H9 (cell line): ENCODE data around the gene GFRA1. TPM values are rescaled to one million over a fixed set of nuclear protein-coding genes. Genes with fewer than 3 reads are reported as not detected.

Experiments used
- DNase-seq: peaks from one replicate; pipeline ENCODE4 v3.0.0-alpha.2; 2017
- H2AFZ ChIP-seq: one replicate; pipeline ENCODE4 v1.6.1; 2013; ENCODE audit warnings: mild to moderate bottlenecking, low read length, control low read depth, moderate library complexity
- H2AK5ac ChIP-seq: 2 replicates; pipeline ENCODE4 v1.6.1; 2013; ENCODE audit warnings: low read length, control low read depth, mixed read lengths; ENCODE audit not compliant: insufficient read length
- H2BK120ac ChIP-seq: one replicate; pipeline ENCODE4 v1.6.1; 2013; ENCODE audit warnings: low read depth, mild to moderate bottlenecking, low read length, control low read depth, inconsistent platforms; ENCODE audit not compliant: poor library complexity, severe bottlenecking
- H2BK12ac ChIP-seq: 2 replicates; pipeline ENCODE4 v1.6.1; 2013; ENCODE audit warnings: low read length, control low read depth, mixed read lengths, low read depth; ENCODE audit not compliant: insufficient read length
- H2BK15ac ChIP-seq: 2 replicates; pipeline ENCODE4 v1.6.1; 2013; ENCODE audit warnings: low read depth, low read length, control low read depth
- H2BK20ac ChIP-seq: one replicate; pipeline ENCODE4 v1.6.1; 2013; ENCODE audit warnings: low read depth, mild to moderate bottlenecking, low read length, control low read depth, inconsistent platforms; ENCODE audit not compliant: poor library complexity, severe bottlenecking
- H2BK5ac ChIP-seq: 2 replicates; pipeline ENCODE4 v1.6.1; 2013; ENCODE audit warnings: low read length, control low read depth, mixed read lengths; ENCODE audit not compliant: insufficient read length
- H3K14ac ChIP-seq: 2 replicates; pipeline ENCODE4 v1.6.1; 2013; ENCODE audit warnings: low read length, control low read depth; ENCODE audit not compliant: insufficient read depth
- H3K18ac ChIP-seq: 2 replicates; pipeline ENCODE4 v1.6.1; 2013; ENCODE audit warnings: low read depth, mild to moderate bottlenecking, mixed read lengths, low read length, control low read depth; ENCODE audit not compliant: insufficient read length
- H3K23ac ChIP-seq: 2 replicates; pipeline ENCODE4 v1.6.1; 2013; ENCODE audit warnings: low read length, control low read depth, mixed read lengths, low read depth; ENCODE audit not compliant: insufficient read length
- H3K23me2 ChIP-seq: 2 replicates; pipeline ENCODE4 v1.6.1; 2013; ENCODE audit warnings: low read depth, mild to moderate bottlenecking, mixed read lengths, low read length, control low read depth; ENCODE audit not compliant: insufficient read length, poor library complexity, severe bottlenecking
- H3K27ac ChIP-seq: 2 replicates; pipeline ENCODE4 v1.5.1; 2013; ENCODE audit warnings: low read length, control low read depth, mixed read lengths, low read depth; ENCODE audit not compliant: insufficient read length
- H3K27me3 ChIP-seq: 2 replicates; pipeline ENCODE4 v1.6.1; 2013; ENCODE audit warnings: low read length, control low read depth, inconsistent platforms; ENCODE audit not compliant: insufficient read depth
- H3K4ac ChIP-seq: 2 replicates; pipeline ENCODE4 v1.6.1; 2013; ENCODE audit warnings: low read depth, mild to moderate bottlenecking, control low read depth, inconsistent platforms, low read length, moderate library complexity
- H3K4me1 ChIP-seq: 2 replicates; pipeline ENCODE4 v1.6.1; 2013; ENCODE audit warnings: low read length, control low read depth, inconsistent platforms; ENCODE audit not compliant: insufficient read depth
- H3K4me2 ChIP-seq: 2 replicates; pipeline ENCODE4 v1.6.1; 2013; ENCODE audit warnings: low read length, control low read depth, mixed read lengths; ENCODE audit not compliant: insufficient read length, insufficient read depth
- H3K56ac ChIP-seq: 2 replicates; pipeline ENCODE4 v1.6.1; 2013; ENCODE audit warnings: low read depth, mild to moderate bottlenecking, mixed read lengths, low read length, control low read depth; ENCODE audit not compliant: insufficient read length
- H3K79me1 ChIP-seq: 2 replicates; pipeline ENCODE4 v1.6.1; 2013; ENCODE audit warnings: low read depth, mild to moderate bottlenecking, moderate library complexity, low read length, control low read depth, inconsistent platforms; ENCODE audit not compliant: insufficient read depth, poor library complexity, severe bottlenecking
- H3K79me2 ChIP-seq: 2 replicates; pipeline ENCODE4 v1.6.1; 2013; ENCODE audit warnings: low read length, control low read depth, inconsistent platforms; ENCODE audit not compliant: insufficient read depth
- H3K9ac ChIP-seq: 2 replicates; pipeline ENCODE4 v1.6.1; 2013; ENCODE audit warnings: low read length, control low read depth, mixed read lengths; ENCODE audit not compliant: insufficient read length; ENCODE audit errors: extremely low read depth
- H3K9me3 ChIP-seq: one replicate; pipeline ENCODE4 v1.6.1; 2013; ENCODE audit warnings: low read depth, low read length, inconsistent platforms; ENCODE audit not compliant: control insufficient read depth
- H3T11ph ChIP-seq: one replicate; pipeline ENCODE4 v1.6.1; 2013; ENCODE audit warnings: mild to moderate bottlenecking, low read length, control low read depth, inconsistent platforms
- H4K20me1 ChIP-seq: one replicate; pipeline ENCODE4 v1.6.1; 2013; ENCODE audit not compliant: control insufficient read depth, insufficient read length, insufficient read depth
- H4K5ac ChIP-seq: 2 replicates; pipeline ENCODE4 v1.6.1; 2013; ENCODE audit warnings: low read depth, mild to moderate bottlenecking, mixed read lengths, low read length, control low read depth; ENCODE audit not compliant: insufficient read length
- H4K8ac ChIP-seq: replicated peaks from 2 replicates; pipeline ENCODE4 v1.6.1; 2013; ENCODE audit warnings: low read length, control low read depth, mixed read lengths, low read depth; ENCODE audit not compliant: insufficient read length
- H4K91ac ChIP-seq: 2 replicates; pipeline ENCODE4 v1.6.1; 2013; ENCODE audit warnings: low read depth, mild to moderate bottlenecking, moderate library complexity, mixed read lengths, low read length, control low read depth; ENCODE audit not compliant: insufficient read length
- H3K27ac Mint-ChIP-seq, 3 experiments: 2 replicates in 2 of 3; 3 replicates in 1 of 3; pipeline ENCODE4 v1.8.0; 2020 to 2021; ENCODE audit warnings: mixed read lengths in 3 of 3, mild to moderate bottlenecking in 1 of 3, moderate library complexity in 1 of 3
- H3K27me3 Mint-ChIP-seq: 2 replicates; pipeline ENCODE4 v1.8.0; 2021; ENCODE audit warnings: low read depth, mild to moderate bottlenecking, moderate library complexity, mixed read lengths
- H3K36me3 Mint-ChIP-seq, 3 experiments: 2 replicates in 2 of 3; 3 replicates in 1 of 3; pipeline ENCODE4 v1.8.0; 2020 to 2021; ENCODE audit warnings: low read depth in 3 of 3, mixed read lengths in 3 of 3; ENCODE audit not compliant: insufficient read depth in 1 of 3
- H3K4me1 Mint-ChIP-seq, 2 experiments: 2 replicates each; pipeline ENCODE4 v1.8.0; 2020; ENCODE audit warnings: mixed read lengths in 2 of 2
- H3K4me3 Mint-ChIP-seq, 2 experiments: 2 replicates in 1 of 2; 3 replicates in 1 of 2; pipeline ENCODE4 v1.8.0; 2020 to 2021; ENCODE audit warnings: mild to moderate bottlenecking in 2 of 2, mixed read lengths in 2 of 2, moderate library complexity in 1 of 2
- H3K9me3 Mint-ChIP-seq, 2 experiments: 2 replicates in 1 of 2; 3 replicates in 1 of 2; pipeline ENCODE4 v1.8.0; 2020; ENCODE audit warnings: mild to moderate bottlenecking in 2 of 2, mixed read lengths in 2 of 2, moderate library complexity in 1 of 2
- CTCF ChIP-seq: fragments of 200-600 bp; sonication (generic); conservative IDR thresholded peaks from 3 replicates; pipeline ENCODE4 v1.8.0; 2021; ENCODE audit warnings: antibody characterized with exemption, mild to moderate bottlenecking
- WGBS: extraction: QIAGEN DNeasy Blood & Tissue Kit; methylation state at CpG from one replicate; pipeline ENCODE4 v1.1.7; 2013; ENCODE audit warnings: missing lambda C conversion rate, low lambda C conversion rate, mixed read lengths; ENCODE audit not compliant: insufficient read length; ENCODE audit errors: extremely low coverage; 5-methylcytosine and 5-hydroxymethylcytosine counted together
- total RNA-seq: library from RNA; stranded (reverse); gene quantifications from 2 replicates; pipeline ENCODE4 v1.2.1, GENCODE V29; 2021

GFRA1 gene
- total RNA-seq, 1 experiment from 2014 or later, result 0.24 TPM

- no CpG with 5 or more reads among the region's 7 CpGs for WGBS
- Histone ChIP-seq H4K20me1 (no peaks in the 10 kb centered on the region), H4K5ac (no peak overlapping the region), H3K79me2 (no peaks in the 10 kb centered on the region), H2AFZ (no peak overlapping the region), H3K9me3 (no peaks in the 10 kb centered on the region), H3T11ph (no peak overlapping the region), H3K4ac (no peak overlapping the region), H3K4me1 (0 out of 2 replicates have a peak, but pooled peaks cover 2% of the 10 kb centered on the region), H3K27me3 (no peaks in the 10 kb centered on the region), H3K9ac (no peak overlapping the region), H2BK20ac (no peak overlapping the region), H3K14ac (no peak overlapping the region), H4K8ac (no peak overlapping the region), H4K91ac (no peak overlapping the region), H2BK15ac (no peak overlapping the region), H3K23me2 (no peaks in the 10 kb centered on the region), H3K27ac (no peak overlapping the region), H3K23ac (no peak overlapping the region), H2BK120ac (no peak overlapping the region), H3K4me2 (no peak overlapping the region), H2AK5ac (no peak overlapping the region), H2BK5ac (no peak overlapping the region), H3K18ac (no peak overlapping the region), H2BK12ac (no peak overlapping the region), H3K56ac (no peak overlapping the region), H3K79me1 (no peaks in the 10 kb centered on the region)
- no peak for DNase-seq
- H3K36me3 Mint-ChIP-seq, result no peaks in the 10 kb centered on the region
- H3K4me3 Mint-ChIP-seq, result no peak overlapping the region
- H3K27ac Mint-ChIP-seq, result no peak overlapping the region
- no peaks in the 10 kb centered on the region for H3K27me3 Mint-ChIP-seq
- no peak for TF ChIP-seq CTCF
- peaks cover 17 to 18% of the 10 kb centered on the region in 2 experiments for H3K4me1 Mint-ChIP-seq
- no peaks in the 10 kb centered on the region for H3K9me3 Mint-ChIP-seq
Observed at GRCh38 chr10:116073510-116073909, 199.5 kb downstream of the GFRA1 start.
